NCI-H187 treated with DMSO at 0.1 percent for 48 hours (cell line): ENCODE measurements around the gene ALDH7A1.
"Not testable (repeated sequence)": the region's sequence is repeated elsewhere in the genome, so short reads cannot be mapped to it uniquely, and the experiment has no call there.

ENCODE experiments used
- DNase-seq: peaks from one replicate; lab custom pipeline; 2025; lab: John Stamatoyannopoulos, UW

Gene ALDH7A1

DNA sequence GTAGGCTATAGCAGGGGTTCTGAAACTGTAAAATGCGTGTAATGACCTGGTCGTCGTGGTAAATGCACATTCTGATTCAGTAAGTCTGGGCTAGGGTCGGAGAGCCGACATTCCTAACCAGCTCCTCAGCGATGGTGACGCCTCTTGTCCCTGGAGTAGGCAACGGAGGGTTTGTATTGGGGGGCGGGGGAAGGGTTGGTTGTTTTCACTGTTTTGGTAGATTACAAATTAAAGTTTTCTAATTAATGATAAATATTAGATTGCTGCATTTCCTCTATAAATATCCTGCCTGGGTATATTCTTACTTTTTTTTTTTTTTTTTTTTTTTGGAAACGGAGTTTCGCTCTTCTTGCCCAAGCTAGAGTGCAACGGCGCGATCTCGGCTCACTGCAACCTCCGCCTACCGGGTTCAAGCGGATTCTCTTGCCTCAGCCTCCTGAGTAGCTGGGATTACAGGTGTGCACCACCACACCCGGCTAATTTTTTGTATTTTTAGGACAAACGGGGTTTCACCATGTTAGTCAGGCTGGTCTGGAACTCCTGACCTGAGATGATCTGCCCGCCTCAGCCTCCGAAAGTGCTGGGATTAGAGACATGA is 566 bp upstream of the ALDH7A1 start:
- DNase-seq = no peak

- no peak for DNase-seq
These were observed 3.5 kb downstream of the ALDH7A1 start for GRCh38 chr5:126591549-126591948.

- no peak for DNase-seq
These were observed 5.3 kb downstream of the ALDH7A1 start for GRCh38 chr5:126589536-126590297.

- DNase-seq = no peak
These were observed 7.2 kb downstream of the ALDH7A1 start for GRCh38 chr5:126587551-126588390.

- no peak for DNase-seq
These were observed 11.3 kb downstream of the ALDH7A1 start for GRCh38 chr5:126583761-126584160.

DNA sequence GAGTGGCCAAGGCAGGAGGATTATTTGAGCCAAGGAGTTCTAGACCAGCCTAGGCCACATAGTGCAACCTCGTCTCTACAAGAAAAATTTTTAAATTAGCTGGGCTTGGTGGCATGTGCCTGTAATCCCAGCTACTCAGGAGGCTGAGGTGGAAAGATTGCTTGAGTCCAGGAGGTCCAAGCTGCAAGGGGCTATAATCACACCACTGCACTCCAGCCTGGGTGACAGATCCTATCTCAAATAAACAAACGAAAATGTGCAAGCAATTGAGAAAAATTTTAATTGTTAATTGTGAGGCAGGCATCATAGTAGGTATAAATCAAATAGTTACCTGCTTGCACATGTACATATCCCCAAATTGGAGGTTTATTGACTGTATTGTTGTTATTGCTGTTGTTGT is 15.3 kb downstream of the ALDH7A1 start:
- DNase-seq = no peak

GRCh38 chr5:126577415-126577814 is 17.6 kb downstream of the ALDH7A1 start:
- DNase-seq = no peak

- DNase-seq = no peak
These were observed 18.0 kb downstream of the ALDH7A1 start for GRCh38 chr5:126576974-126577373.

DNA sequence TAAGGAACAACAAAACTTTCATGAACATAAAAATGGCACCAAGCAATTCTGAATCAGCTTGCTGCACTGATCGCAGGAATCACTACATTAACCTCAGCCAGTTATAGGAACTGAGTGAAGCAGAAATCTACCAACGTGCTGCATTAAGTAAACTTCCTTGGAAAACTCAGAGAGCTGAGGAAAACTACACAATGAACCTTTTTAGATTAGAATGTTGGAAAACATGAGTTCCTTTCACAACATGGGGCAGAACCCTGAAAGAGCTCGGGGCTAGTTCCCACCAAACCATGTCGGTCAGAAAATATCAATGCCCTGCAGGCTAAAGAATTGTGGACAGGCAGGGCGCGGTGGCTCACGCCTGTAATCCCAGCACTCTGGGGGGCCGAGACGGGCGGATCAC is 19.4 kb downstream of the ALDH7A1 start:
- DNase-seq = no peak

DNA sequence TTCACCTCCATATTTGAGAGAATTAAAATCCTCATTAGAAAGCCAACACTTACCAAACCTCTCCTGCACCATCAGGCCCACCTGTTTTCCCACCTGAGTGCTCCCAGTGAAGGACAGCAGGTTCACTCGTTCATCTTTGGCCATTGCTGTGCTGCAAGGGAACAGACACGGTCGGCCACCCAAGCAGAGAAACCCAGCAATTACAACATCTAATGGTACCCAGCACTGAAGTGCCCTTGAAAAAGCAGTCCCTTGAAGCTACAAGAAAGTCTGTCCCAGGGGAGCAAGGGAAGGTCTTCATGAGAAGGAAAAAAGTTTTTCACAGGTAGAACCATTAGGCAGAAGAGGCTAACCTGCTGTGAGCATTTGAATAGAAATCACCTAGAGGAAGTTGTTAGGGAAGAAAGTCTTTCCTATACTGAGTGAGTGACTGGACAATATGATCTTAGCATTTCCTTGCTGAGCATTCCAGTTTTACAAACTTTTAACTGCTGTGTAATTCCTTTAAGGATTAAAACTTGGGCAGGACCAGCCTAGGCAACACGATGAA is 26.7 kb downstream of the ALDH7A1 start:
- no peak for DNase-seq

GRCh38 chr5:126562823-126563222 is 32.2 kb downstream of the ALDH7A1 start:
- DNase-seq = no peak

- no peak for DNase-seq
These were observed 33.1 kb downstream of the ALDH7A1 start for GRCh38 chr5:126561908-126562307.

DNA sequence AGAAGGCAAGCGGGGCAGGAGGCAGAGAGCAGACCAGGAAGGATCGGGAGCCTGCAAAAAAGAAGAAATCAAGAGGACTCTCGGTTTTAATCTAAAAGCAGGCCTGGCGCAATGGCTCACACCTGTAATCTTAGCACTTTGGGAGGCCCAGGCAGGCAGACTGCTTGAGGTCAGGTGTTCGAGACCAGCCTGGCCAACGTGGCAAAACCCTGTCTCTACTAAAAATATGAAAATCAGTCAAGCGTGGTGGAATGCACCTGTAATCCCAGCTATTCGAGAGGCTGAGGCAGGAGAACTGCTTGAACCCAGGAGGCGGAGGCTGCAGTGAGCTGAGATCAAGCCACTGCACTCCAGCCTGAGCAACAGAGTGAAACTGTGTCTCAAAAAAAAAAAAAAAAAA is 39.9 kb downstream of the ALDH7A1 start:
- not testable (repeated sequence) for DNase-seq

DNA sequence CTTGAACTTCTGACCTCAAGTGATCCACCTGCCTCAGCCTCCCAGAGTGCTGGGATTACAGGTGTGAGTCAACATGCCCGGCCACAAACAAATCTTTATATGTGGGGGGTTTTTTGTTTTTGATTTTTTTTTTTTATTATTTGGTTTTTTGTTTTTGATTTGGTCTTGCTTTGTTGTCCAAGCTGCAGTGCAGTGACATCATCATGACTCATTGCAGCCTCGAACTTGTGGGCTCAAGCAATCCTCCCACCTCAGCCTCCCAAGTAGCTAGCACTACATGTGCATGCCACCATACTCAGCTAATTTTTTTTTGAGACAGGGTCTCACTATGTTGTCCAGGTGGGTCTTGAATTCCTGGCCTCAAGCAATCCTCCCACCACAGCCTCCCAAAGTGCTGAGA is 42.4 kb downstream of the ALDH7A1 start:
- DNase-seq = no peak

GRCh38 chr5:126544087-126544740 is 50.8 kb downstream of the ALDH7A1 start:
- DNase-seq = no peak

DNA sequence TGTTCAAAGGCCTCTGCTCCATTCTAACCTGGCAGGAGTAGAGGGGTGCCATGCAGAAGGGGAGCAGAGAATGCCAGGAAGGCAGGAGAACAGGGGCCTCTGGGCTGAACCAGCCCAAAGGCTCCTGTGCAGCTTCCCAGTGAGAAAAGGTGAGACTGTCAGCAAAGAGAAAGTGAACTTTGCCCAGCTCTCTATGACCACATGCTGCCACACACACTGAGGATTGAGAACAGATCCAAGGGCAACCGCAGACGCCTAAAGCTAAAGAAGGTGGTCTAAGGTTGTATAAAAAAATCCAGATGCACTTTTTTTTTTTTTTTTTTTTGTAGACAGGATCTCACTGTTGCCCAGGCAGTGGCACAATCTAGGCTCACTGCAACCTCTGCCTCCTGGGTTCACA is 51.4 kb downstream of the ALDH7A1 start:
- no peak for DNase-seq

- no peak for DNase-seq
These were observed 52.0 kb downstream of the ALDH7A1 start for GRCh38 chr5:126543009-126543408.

DNA sequence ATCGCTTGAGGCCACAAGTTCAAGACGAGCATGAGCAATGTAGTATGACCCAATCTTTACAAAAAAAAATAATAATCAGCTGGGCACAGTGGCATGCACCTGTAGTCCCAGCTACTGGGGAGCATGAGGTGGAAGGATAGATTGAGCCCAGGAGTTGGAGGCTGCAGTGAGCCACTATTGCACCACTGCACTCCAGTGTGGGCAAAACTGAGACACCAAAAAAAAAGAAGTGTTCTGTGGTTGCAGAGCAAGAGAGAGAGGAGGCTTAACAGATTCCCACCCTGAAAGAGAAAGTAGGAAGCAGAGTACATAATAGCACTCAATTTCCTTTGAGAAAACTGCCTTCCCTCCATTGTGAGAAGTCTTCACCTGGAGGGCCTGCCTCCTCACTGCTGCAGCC is 52.6 kb downstream of the ALDH7A1 start:
- DNase-seq = no peak

GRCh38 chr5:126540631-126541030 is 54.4 kb downstream of the ALDH7A1 start:
- DNase-seq = no peak

DNA sequence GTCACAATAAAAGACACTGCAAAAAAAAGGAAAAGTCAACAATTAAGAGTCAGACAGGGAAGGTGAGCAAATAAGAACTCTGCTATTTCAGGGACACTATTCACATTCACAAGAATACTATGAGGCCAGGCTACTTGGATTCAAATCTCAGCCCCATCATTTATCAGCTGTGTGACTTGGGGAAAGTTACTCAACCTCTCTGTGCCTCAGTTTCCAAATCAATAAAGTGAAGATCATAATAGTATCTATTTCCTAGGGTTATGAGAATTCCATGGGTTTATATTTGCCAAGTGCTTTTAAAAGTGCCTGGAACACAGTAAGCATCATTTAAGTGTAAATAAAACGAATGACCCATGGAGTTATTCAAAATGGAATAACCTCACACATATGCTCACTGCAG is 56.4 kb downstream of the ALDH7A1 start:
- DNase-seq = no peak

DNA sequence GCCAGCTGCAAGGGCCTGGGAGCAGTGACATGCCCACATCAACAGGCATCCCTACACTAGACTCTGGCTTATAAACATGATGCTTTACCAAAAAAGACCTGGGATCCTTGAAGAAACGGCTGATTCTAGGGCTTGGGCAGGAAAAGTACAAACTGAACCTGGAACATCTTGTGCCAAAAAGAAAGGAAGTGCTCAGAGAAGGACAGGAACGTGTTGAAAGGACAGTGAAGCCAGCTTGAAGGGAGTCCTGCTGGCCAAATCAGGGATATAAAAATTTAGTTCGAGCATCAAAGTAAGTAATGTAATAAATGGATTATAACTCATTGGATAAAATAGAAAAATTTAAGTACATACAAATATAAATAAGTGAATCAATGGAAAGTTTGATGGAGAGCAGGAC is 58.1 kb downstream of the ALDH7A1 start:
- no peak for DNase-seq

DNA sequence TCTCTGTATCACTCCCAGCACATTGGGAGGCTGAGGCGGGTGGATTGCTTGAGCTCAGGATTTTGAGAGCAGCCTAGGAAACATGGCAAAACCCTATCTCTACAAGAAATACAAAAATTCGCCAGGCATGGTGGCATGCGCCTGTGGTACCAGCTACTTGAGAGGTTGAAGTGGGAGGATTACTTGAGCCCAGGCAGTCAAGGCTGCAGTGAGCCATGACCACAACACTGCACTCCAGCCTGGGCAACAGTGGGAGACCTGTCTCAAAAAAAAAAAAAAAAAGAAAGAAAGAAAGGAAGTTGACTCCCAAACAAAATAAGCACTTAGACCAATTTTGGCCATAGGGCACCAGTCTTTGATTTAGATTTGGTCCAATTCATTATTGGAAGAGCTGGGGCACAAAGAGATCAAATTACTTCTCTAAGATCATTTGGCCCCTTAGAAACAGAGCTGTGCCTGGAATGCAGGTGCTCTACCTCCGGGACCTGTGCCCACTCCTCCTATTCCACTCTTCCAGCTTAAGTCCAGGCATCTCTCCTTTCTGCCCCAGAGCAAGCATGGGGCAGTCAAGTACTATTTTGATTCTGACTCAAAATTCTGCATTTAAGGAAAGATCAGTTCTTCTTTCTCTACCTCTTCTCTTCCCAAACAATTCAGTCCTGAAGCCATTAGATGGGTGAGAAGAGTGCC is 59.0 kb downstream of the ALDH7A1 start:
- DNase-seq = no peak
